Medulla oblongata (tissue), 1 donor: ENCODE data around the gene ARL8A.
"Not testable (repeated sequence)": the region's sequence is repeated elsewhere in the genome, so short reads cannot be mapped to it uniquely, and the experiment has no call there.

Experiments used
- DNase-seq: peaks from one replicate; pipeline ENCODE4 v3.0.0-alpha.2; 2015; ENCODE audit errors: extremely low spot score

ARL8A gene

GRCh38 chr1:202173993-202174392 is 29.5 kb upstream of the ARL8A start:
- no peak for DNase-seq

GRCh38 chr1:202172015-202172355 is 27.4 kb upstream of the ARL8A start:
- DNase-seq = no peak

GRCh38 chr1:202171292-202172014 is 26.9 kb upstream of the ARL8A start:
- no peak for DNase-seq

DNA sequence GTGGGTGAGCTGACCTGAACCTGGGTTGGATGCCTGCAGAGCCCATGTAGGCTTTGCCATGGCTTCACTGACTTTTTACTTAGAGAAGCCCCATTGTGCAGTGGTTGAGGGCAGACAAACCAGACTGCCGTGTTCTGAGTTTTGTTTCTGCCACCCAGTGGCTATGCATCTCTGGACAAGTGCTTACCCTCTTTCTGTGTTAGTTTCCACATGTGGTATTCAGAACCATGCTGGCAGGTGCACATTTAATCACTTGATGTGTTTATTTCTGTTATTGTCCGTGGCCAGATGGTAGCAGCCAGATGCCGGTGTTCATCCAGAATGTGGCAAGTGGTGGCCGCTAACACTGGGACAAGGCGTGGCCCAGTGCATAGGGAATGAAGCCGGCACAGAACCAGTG is 26.2 kb upstream of the ARL8A start:
- DNase-seq = no peak

GRCh38 chr1:202168861-202169260 is 24.3 kb upstream of the ARL8A start:
- DNase-seq = no peak

- DNase-seq = no peak
These were observed 23.3 kb upstream of the ARL8A start for GRCh38 chr1:202167708-202168415.

- not testable (repeated sequence) for DNase-seq
These were observed 22.5 kb upstream of the ARL8A start for GRCh38 chr1:202167054-202167453.

DNA sequence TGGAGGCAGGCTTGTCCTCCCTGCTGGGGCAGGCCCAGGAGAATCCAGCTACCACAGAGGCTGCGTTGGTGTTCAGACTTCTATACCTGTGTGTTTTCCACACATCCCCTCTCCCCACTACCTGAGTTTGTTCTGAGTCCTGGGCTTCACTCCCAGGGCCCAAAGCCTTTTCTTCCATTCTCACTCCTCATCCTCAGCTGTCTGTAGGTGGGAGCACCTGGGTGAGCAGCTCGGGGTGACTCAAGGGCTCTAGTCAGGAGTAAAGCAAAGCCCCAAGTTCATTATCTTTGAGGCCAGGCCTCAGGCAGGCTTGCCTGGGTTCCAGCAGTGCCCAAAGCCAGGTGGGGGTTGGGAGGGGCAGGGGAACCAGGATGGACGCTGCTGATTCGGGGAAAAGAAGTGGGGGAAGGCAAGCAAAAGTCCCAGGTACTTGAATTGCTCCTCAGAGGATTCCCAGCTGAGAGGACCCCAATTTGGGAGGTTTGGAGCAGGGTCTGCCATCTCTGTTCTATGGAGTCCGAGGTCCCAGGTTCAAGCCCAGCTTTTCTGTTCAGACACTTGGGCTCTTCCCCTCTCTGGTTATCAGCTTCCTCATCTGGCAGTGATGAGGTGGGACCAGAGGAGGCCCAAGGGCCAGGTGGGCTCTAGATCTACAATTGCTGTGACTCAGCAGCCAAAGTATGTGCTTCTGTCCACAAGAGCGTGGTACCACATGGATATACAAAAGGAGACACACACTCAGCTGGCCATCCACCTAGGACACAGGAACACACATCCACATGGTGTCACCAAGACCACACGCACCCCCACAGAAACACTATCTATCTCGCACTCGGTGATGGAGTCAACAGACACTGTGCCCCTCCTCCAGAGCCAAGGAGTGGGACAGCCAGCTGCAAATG is 21.7 kb upstream of the ARL8A start:
- no peak for DNase-seq

GRCh38 chr1:202165267-202165941 is 20.9 kb upstream of the ARL8A start:
- no peak for DNase-seq

DNA sequence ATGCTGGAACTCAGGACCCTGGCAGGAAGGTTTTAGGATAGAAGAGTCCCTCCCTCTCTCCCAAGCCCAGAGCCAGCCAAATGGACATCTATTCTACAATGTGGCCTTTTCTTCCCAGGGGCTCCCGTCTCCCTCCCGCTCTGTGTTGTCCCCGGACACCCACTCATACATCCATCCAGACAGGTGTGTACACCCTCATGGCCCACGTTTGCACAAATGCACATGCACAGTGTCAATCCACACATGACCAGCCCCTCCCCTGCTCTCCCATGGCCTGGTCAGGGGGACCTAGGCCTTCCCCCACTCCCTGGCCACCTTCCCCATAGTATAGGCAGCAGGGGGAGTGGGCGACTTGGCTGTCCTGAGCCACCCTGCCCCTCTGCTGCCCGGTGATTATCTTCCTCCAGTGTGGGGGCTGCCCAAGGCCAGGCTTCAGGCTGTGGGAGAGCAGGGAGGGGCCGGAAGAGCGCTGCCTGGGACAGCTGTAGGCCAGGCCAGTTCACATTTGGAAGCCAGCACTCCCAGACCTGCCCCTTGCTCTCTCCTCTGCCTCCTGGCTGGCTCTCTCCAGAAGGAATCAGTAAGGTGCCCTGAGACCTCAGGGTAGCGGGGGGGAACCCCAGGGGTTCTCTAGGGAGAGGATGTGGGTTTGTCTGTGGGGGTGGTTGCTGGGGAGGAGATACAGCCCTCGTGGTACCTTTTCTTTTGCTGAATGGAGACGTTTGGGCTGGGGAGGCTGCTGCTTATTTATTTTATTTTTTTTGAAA is 19.9 kb upstream of the ARL8A start:
- DNase-seq = no peak

- no peak for DNase-seq
These were observed 19.0 kb upstream of the ARL8A start for GRCh38 chr1:202163281-202164270.

DNA sequence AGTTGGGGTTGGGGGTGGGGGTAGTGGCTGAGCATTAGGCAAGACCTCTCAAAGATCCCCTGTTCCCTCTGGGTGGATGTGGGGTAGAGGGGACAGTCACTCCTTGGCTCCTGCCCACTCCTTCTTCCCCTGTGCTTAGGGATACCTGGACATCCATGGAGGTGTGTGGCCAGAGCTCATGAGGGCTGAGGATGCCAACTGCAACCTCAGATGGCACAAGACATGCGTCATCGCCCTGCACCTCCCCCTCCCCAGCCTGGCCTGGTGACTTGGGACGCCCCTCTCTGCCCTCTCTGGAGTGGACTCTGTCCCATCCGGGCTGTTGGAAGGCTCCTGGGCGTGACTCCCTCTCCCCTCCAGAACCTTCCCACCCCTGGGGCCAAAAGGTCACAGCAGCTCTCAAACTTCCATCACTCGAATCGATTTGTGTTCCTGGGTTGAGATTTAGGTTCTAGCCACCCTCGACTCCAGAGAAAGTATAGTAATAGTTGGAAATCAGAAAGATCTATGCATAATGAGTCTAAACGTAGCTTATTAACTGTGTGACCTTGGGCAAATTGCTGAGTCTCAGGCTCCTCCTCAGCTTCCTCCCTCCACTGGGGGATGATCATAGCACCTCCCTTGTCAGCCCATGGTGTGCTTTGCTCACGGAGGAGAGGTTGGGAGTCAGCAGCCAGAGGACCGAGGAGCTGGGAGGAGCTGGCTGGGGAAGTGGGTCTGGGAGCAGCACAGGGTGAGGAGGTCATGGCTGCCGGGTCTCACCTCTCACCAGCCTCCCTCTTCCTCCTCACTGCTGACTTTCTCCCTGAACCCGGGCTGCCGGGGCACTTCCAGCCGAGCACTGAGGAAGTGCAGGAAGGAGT is 18.1 kb upstream of the ARL8A start:
- no peak for DNase-seq

DNA sequence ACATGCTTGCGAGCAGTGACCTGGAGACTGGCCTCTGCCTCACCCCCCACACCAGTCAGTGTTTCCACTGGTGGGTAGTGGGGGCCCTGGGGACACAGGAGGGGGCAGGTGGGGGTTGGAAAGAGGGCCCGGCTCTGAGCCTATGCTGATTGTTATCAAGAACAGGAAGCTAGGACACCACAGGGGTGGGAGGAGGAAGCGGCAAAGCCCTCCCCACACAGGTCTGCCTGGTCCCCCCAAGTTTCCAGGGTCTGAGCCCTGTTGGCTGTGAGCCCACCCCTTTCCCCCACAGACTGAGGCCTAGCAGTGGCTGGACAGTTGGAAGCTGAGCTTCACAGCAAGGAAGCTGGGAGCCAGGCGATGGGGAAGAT is 17.5 kb upstream of the ARL8A start:
- DNase-seq = no peak

- DNase-seq = no peak
These were observed 16.9 kb upstream of the ARL8A start for GRCh38 chr1:202161151-202162046.

GRCh38 chr1:202160377-202160940 is 15.9 kb upstream of the ARL8A start, which contains the start of gene PTPN7:
Gene PTPN7 (minus strand): TSS chr1:202160602. CDS start chr1:202159402, 1,200 bp downstream.
- DNase-seq = peak; percentile 30

GRCh38 chr1:202159534-202160371 is 15.2 kb upstream of the ARL8A start:
- DNase-seq = no peak
